ENCODE data around the gene BACH1. TPM values are rescaled to one million over a fixed set of nuclear protein-coding genes. Genes with fewer than 3 reads are reported as not detected.
"Not testable (repeated sequence)": the region's sequence is repeated elsewhere in the genome, so short reads cannot be mapped to it uniquely, and the experiment has no call there.

Gene BACH1
- 10 to 100 TPM; 31.3 to 44.3 TPM for total RNA-seq

DNA sequence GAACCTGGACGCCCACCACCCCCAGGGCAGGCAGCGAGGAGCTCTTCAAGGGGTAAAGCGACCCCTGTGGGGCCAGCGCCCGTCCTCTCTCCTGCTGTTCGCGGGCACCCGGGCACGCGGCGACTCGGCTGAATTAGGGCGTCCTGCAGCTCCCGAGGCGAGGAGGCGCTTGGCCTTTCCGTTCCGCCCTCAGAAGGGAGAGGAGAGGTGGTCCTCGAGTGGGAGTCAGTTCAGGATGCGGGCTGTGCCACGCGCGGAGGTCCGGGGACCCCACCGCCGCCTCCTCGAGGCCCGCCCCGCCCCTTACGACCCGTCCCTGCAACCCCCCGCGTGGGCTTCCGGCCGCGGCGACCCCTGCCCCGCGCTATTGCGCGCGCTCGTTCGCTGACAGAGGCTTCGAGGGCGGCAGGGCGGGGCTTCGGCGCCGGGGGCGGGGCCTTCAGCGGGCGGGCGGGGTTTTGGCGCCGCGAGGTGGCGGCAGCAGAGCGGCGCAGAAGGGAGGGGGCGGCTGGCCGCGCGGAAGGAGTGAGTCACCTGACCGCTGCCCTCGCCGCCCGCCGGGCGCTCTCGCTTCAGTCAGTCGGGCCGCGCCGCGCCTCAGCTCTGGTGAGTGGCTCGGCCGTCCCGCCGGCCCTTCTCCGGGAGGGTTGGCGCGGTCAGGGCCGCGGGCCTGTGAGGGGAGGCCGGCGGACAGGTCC, at the start of gene BACH1:
BACH1 (plus strand) TSS at position 575 of the 698 bp plus-strand sequence. CDS start 22,359 bp downstream, outside the sequence.
- Mint-ChIP-seq H3K36me3 (ENCODE audit: insufficient read depth in 2 of 2) (peaks cover 2 to 5% of the 10 kb centered on the region in 2 donors), H3K27me3 (ENCODE audit: low read depth) (peaks cover 12% of the 10 kb centered on the region), H3K27ac (peak within 1 kb of the TSS; percentile 92), H3K4me3 (peak within 1 kb of the TSS; percentile 93 to 96), H3K9me3 (no peaks in the 10 kb centered on the region), H3K4me1 (ENCODE audit: low read depth) (peaks cover 83% of the 10 kb centered on the region)
- ATAC-seq (replicated peaks in 1 of 2) (peak; percentile 79 to 80), DNase-seq (peak; percentile 91 to 93)

DNA sequence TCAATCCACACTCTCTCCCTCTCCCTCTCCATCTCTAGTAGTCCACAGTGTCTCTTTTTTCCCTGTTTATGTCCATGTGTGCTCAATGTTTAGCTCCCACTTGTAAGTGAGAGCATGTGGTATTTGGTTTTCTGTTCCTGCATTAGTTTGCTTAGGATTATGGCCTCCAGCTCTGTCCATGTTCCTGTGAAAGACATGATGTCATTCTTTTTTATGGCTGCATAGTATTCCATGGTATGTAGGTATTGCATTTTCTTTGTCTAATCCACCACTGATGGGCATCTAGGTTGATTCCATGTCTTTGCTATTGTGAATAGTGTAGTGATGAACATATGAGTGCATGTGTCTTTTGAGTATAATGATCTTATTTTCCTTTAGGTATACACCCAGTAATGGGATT, 49.4 kb upstream of the BACH1 start:
- not testable (repeated sequence) for DNase-seq; ATAC-seq (replicated peaks in 1 of 2); H3K4me3 Mint-ChIP-seq; H3K27ac Mint-ChIP-seq
- peaks cover 14% of the 10 kb centered on the region for H3K4me1 Mint-ChIP-seq (ENCODE audit: low read depth)
- H3K9me3 Mint-ChIP-seq = peaks cover 12 to 18% of the 10 kb centered on the region in 2 donors
- peaks cover 13 to 14% of the 10 kb centered on the region in 2 donors for H3K36me3 Mint-ChIP-seq (ENCODE audit: insufficient read depth in 2 of 2)
- H3K27me3 Mint-ChIP-seq (ENCODE audit: low read depth) = peaks cover 37% of the 10 kb centered on the region

GRCh38 chr21:29250636-29251035, 48.1 kb upstream of the BACH1 start:
- Mint-ChIP-seq H3K9me3 (peaks cover 14 to 22% of the 10 kb centered on the region in 2 donors), H3K36me3 (ENCODE audit: insufficient read depth in 2 of 2) (peaks cover 17 to 20% of the 10 kb centered on the region in 2 donors), H3K27ac (no peak overlapping the region), H3K27me3 (ENCODE audit: low read depth) (peaks cover 37% of the 10 kb centered on the region), H3K4me3 (no peak overlapping the region), H3K4me1 (ENCODE audit: low read depth) (peaks cover under 1% of the 10 kb centered on the region)
- DNase-seq = no peak
- no peak for ATAC-seq (replicated peaks in 1 of 2)

- not testable (repeated sequence) for DNase-seq; H3K4me1 Mint-ChIP-seq (ENCODE audit: low read depth); H3K4me3 Mint-ChIP-seq; H3K27ac Mint-ChIP-seq; ATAC-seq (replicated peaks in 1 of 2)
- H3K9me3 Mint-ChIP-seq = peaks cover 14 to 22% of the 10 kb centered on the region in 2 donors
- H3K36me3 Mint-ChIP-seq (ENCODE audit: insufficient read depth in 2 of 2) = peaks cover 20 to 25% of the 10 kb centered on the region in 2 donors
- peaks cover 36% of the 10 kb centered on the region for H3K27me3 Mint-ChIP-seq (ENCODE audit: low read depth)
Observed at GRCh38 chr21:29253861-29254260, 44.9 kb upstream of the BACH1 start.

GRCh38 chr21:29254550-29254949, 44.2 kb upstream of the BACH1 start:
- DNase-seq (no peak), ATAC-seq (replicated peaks in 1 of 2) (no peak)
- peaks cover 10 to 20% of the 10 kb centered on the region in 2 donors for H3K9me3 Mint-ChIP-seq
- peaks cover 29% of the 10 kb centered on the region for H3K27me3 Mint-ChIP-seq (ENCODE audit: low read depth)
- peaks cover 17 to 25% of the 10 kb centered on the region in 2 donors for H3K36me3 Mint-ChIP-seq (ENCODE audit: insufficient read depth in 2 of 2)
- H3K4me1 Mint-ChIP-seq (ENCODE audit: low read depth) = no peaks in the 10 kb centered on the region
- H3K27ac Mint-ChIP-seq = no peak overlapping the region
- H3K4me3 Mint-ChIP-seq = no peak overlapping the region

DNA sequence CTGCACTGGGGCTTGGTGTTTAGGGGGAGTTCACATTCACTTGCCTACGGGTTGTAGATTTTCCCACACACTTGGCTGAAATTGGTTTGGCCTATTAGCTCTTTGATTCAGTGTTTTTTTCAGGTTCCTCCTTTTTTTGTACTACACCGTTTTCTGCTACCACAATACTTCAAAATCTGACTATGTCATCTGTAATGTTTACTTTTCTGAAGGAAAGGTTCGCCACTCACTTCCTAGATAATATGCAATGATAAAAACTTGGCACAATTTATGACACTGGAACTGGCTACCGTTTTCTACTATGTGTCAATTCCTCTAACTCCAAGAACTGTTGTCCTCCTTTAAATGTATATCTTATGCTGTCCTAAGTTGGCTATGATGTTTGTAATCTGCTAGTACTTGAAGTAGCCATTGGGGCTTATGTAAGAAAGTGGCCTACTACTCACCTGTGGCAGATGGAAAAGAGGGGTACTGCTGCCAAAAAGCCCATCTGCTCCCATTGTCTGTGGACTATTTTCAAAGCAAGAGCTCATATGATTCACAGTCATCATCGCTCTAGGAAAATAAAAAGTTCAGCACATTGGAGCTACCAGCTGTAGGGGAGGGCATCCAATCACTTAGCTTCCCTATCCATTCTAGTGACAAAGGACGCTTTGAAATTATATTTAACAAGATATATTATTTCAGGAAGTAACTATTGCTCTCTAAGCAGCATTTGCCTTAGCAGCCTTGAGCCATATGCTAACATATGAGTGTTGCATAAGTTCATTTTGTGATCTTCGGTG, 42.4 kb upstream of the BACH1 start:
- H3K27ac Mint-ChIP-seq = no peak overlapping the region
- H3K9me3 Mint-ChIP-seq = peaks cover 8 to 15% of the 10 kb centered on the region in 2 donors
- H3K4me1 Mint-ChIP-seq (ENCODE audit: low read depth) = no peaks in the 10 kb centered on the region
- DNase-seq (no peak), ATAC-seq (replicated peaks in 1 of 2) (no peak)
- peaks cover 17 to 23% of the 10 kb centered on the region in 2 donors for H3K36me3 Mint-ChIP-seq (ENCODE audit: insufficient read depth in 2 of 2)
- peaks cover 22% of the 10 kb centered on the region for H3K27me3 Mint-ChIP-seq (ENCODE audit: low read depth)
- no peak overlapping the region for H3K4me3 Mint-ChIP-seq

DNA sequence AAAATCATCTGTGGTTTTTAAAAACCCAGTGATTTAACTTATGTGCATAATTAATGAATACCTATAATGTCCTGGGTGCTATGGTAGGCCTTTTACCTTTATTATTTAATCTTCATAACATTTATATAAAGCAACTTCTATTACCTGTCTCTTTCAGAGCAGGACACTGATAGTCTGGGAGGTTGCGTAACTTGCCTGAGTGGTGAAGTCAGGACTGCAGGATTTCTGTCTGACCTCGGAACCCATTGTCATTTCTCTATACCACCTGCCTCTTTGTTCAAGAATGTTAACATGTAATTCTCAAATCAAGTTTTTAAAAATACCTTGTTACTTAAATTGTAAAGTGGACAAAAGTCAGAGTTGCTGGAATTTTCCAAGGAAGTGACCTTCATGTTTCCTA, 41.0 kb upstream of the BACH1 start:
- peaks cover 15 to 20% of the 10 kb centered on the region in 2 donors for H3K36me3 Mint-ChIP-seq (ENCODE audit: insufficient read depth in 2 of 2)
- DNase-seq (no peak), ATAC-seq (replicated peaks in 1 of 2) (no peak)
- H3K27ac Mint-ChIP-seq = no peak overlapping the region
- H3K4me3 Mint-ChIP-seq = no peak overlapping the region
- peaks cover 8 to 15% of the 10 kb centered on the region in 2 donors for H3K9me3 Mint-ChIP-seq
- peaks cover 17% of the 10 kb centered on the region for H3K27me3 Mint-ChIP-seq (ENCODE audit: low read depth)
- no peaks in the 10 kb centered on the region for H3K4me1 Mint-ChIP-seq (ENCODE audit: low read depth)

GRCh38 chr21:29258626-29259338, 39.9 kb upstream of the BACH1 start:
- DNase-seq = no peak
- Mint-ChIP-seq H3K27me3 (ENCODE audit: low read depth) (peaks cover 11% of the 10 kb centered on the region), H3K9me3 (peaks cover 4 to 9% of the 10 kb centered on the region in 2 donors), H3K36me3 (ENCODE audit: insufficient read depth in 2 of 2) (peaks cover 12 to 16% of the 10 kb centered on the region in 2 donors), H3K4me1 (ENCODE audit: low read depth) (no peaks in the 10 kb centered on the region), H3K27ac (no peak overlapping the region), H3K4me3 (no peak overlapping the region)
- ATAC-seq (replicated peaks in 1 of 2) = no peak

DNA sequence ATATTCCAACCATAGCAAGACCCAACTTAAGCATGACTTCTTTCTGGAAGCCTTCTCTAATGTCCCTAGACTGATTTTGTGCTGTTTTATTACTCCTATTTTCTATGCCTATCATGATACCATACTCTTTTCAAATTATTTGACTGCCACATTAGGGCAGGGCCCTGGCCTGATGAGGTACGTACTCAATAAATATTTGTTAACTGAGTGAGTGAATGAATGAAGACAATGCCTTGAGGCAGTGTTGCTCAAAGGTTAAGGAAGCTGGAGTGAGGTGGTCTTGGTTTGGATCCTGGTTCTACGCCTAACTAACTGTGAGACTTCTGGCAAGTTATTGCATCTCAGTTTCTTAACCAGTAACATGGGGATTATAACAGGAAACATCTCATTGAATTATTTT, 38.3 kb upstream of the BACH1 start:
- Mint-ChIP-seq H3K27me3 (ENCODE audit: low read depth) (peaks cover 6% of the 10 kb centered on the region), H3K36me3 (ENCODE audit: insufficient read depth in 2 of 2) (peaks cover 3 to 5% of the 10 kb centered on the region in 2 donors), H3K9me3 (no peaks in the 10 kb centered on the region), H3K4me3 (no peak overlapping the region), H3K4me1 (ENCODE audit: low read depth) (peaks cover 3% of the 10 kb centered on the region), H3K27ac (no peak overlapping the region)
- DNase-seq (no peak), ATAC-seq (replicated peaks in 1 of 2) (no peak)

- H3K36me3 Mint-ChIP-seq (ENCODE audit: insufficient read depth in 2 of 2) = peaks cover 0 to 2% of the 10 kb centered on the region in 2 donors
- H3K27me3 Mint-ChIP-seq (ENCODE audit: low read depth) = peaks cover 6% of the 10 kb centered on the region
- H3K4me1 Mint-ChIP-seq (ENCODE audit: low read depth) = peaks cover 16% of the 10 kb centered on the region
- no peak overlapping the region for H3K4me3 Mint-ChIP-seq
- ATAC-seq (replicated peaks in 1 of 2) = no peak
- no peak overlapping the region for H3K27ac Mint-ChIP-seq
- DNase-seq = no peak
- H3K9me3 Mint-ChIP-seq = peaks cover 1 to 3% of the 10 kb centered on the region in 2 donors
Observed at GRCh38 chr21:29261555-29262540, 36.9 kb upstream of the BACH1 start.

- Mint-ChIP-seq H3K36me3 (ENCODE audit: insufficient read depth in 2 of 2) (peaks cover 0 to 2% of the 10 kb centered on the region in 2 donors), H3K4me3 (no peak overlapping the region), H3K27me3 (ENCODE audit: low read depth) (peaks cover 5% of the 10 kb centered on the region), H3K9me3 (peaks cover 1 to 3% of the 10 kb centered on the region in 2 donors), H3K27ac (no peak overlapping the region), H3K4me1 (ENCODE audit: low read depth) (peaks cover 16% of the 10 kb centered on the region)
- DNase-seq = no peak
- ATAC-seq (replicated peaks in 1 of 2) = no peak
Observed at GRCh38 chr21:29264721-29265120, 34.0 kb upstream of the BACH1 start.

Data from activated T-cell treated with anti-CD3 and anti-CD28 coated beads, Interleukin-2, amount 50 U/mL, for 72 hours (primary cell).